HepG2 (cell line): ENCODE data around the gene LSMEM2. TPM values are rescaled to one million over a fixed set of nuclear protein-coding genes. Genes with fewer than 3 reads are reported as not detected.
A peak's percentile ranks its signal among the peaks of the same experiment; 100 is the strongest.

Source experiments
- ARID5B ChIP-seq: IDR thresholded peaks from 2 replicates; pipeline ENCODE4 v1.4.0; 2020; ENCODE audit warnings: mild to moderate bottlenecking, missing genetic modification reagents
- CAMTA2 ChIP-seq: sonication (generic); formaldehyde crosslinking; IDR thresholded peaks from 2 replicates; pipeline ENCODE4 v1.4.0; 2020; ENCODE audit warnings: mild to moderate bottlenecking, missing genetic modification reagents, borderline replicate concordance
- FLYWCH1 ChIP-seq: sonication (generic); formaldehyde crosslinking; IDR thresholded peaks from 2 replicates; pipeline ENCODE4 v1.8.1; 2023; ENCODE audit warnings: mild to moderate bottlenecking, missing genetic modification reagents
- FOSL1 ChIP-seq: sonication (generic); formaldehyde crosslinking; IDR thresholded peaks from 2 replicates; pipeline ENCODE4 v1.9.0; 2021; ENCODE audit warnings: missing genetic modification reagents, borderline replicate concordance
- GATA4 ChIP-seq: sonication (generic); IDR thresholded peaks from 2 replicates; pipeline ENCODE4 v1.6.1; 2016; ENCODE audit warnings: antibody characterized with exemption, low read depth, borderline replicate concordance
- GTF3A ChIP-seq: sonication (generic); formaldehyde crosslinking; conservative IDR thresholded peaks from 2 replicates; pipeline ENCODE4 v1.4.0; 2020; ENCODE audit warnings: mild to moderate bottlenecking, missing genetic modification reagents
- HES4 ChIP-seq: sonication (generic); formaldehyde crosslinking; IDR thresholded peaks from 2 replicates; pipeline ENCODE4 v1.9.0; 2021; ENCODE audit warnings: mild to moderate bottlenecking, missing genetic modification reagents, borderline replicate concordance
- KMT2B ChIP-seq: IDR thresholded peaks from 2 replicates; pipeline ENCODE4 v1.6.1; 2016; ENCODE audit warnings: missing genetic modification reagents, missing compliant biosample characterization
- MED13 ChIP-seq: sonication (generic); formaldehyde crosslinking; IDR thresholded peaks from 2 replicates; pipeline ENCODE4 v1.5.0; 2020; ENCODE audit warnings: missing genetic modification reagents
- RARA ChIP-seq: IDR thresholded peaks from 2 replicates; pipeline ENCODE4 v1.6.1; 2016; ENCODE audit warnings: missing genetic modification reagents, missing compliant biosample characterization
- RBM22 ChIP-seq: fragments of 200-400 bp; formaldehyde crosslinking; optimal IDR thresholded peaks from 2 replicates; pipeline ENCODE3; 2017; ENCODE audit warnings: mild to moderate bottlenecking, low read length, moderate library complexity
- SP2 ChIP-seq: sonication (generic); formaldehyde crosslinking; IDR thresholded peaks from 2 replicates; pipeline ENCODE4 v1.5.1; 2020; ENCODE audit warnings: mild to moderate bottlenecking, missing genetic modification reagents
- XBP1 ChIP-seq: sonication (generic); formaldehyde crosslinking; IDR thresholded peaks from 2 replicates; pipeline ENCODE4 v1.5.0; 2020; ENCODE audit warnings: missing genetic modification reagents
- ZFX ChIP-seq: sonication (generic); formaldehyde crosslinking; IDR thresholded peaks from 2 replicates; pipeline ENCODE4 v1.4.0; 2020; ENCODE audit warnings: mild to moderate bottlenecking, low read depth, missing genetic modification reagents, moderate library complexity
- ZNF274 ChIP-seq: sonication (generic); formaldehyde crosslinking; IDR thresholded peaks from 2 replicates; pipeline ENCODE4 v1.5.1; 2020; ENCODE audit warnings: mild to moderate bottlenecking, missing genetic modification reagents
- ZNF333 ChIP-seq: sonication (generic); formaldehyde crosslinking; IDR thresholded peaks from 2 replicates; pipeline ENCODE4 v1.4.0; 2020; ENCODE audit warnings: mild to moderate bottlenecking, missing genetic modification reagents, borderline replicate concordance
- ZNF354B ChIP-seq: sonication (generic); formaldehyde crosslinking; IDR thresholded peaks from 2 replicates; pipeline ENCODE4 v1.8.0; 2022; ENCODE audit warnings: mild to moderate bottlenecking, missing genetic modification reagents
- ZNF362 ChIP-seq: sonication (generic); formaldehyde crosslinking; IDR thresholded peaks from 2 replicates; pipeline ENCODE4 v1.4.0; 2020; ENCODE audit warnings: missing genetic modification reagents, mild to moderate bottlenecking, borderline replicate concordance
- polyA plus RNA-seq, 8 experiments: library from polyadenylated mRNA; depleted of rRNA in 3 of 8; stranded (reverse) in 7 of 8; unstranded in 1 of 8; fragments of >200 nt; fragmentation: Illumina TruSeq in 4 of 8; extraction: Trizol in 4 of 8; gene quantifications; 2 replicates each; pipeline versions ENCODE4 v1.2.1 to v1.2.3, GENCODE V29; 2011 to 2016; ENCODE audit warnings: low read depth in 4 of 8, missing spikeins in 1 of 8, mixed read lengths in 1 of 8; ENCODE audit not compliant: insufficient read depth in 1 of 8
- total RNA-seq, 5 experiments: library from RNA; depleted of rRNA; stranded (reverse); fragments of >200 nt; fragmentation: Illumina TruSeq; extraction: Trizol; gene quantifications; 2 replicates each; pipeline ENCODE4 v1.2.3, GENCODE V29; 2016; ENCODE audit warnings: low read depth in 1 of 5
- TF ChIP-seq, protein P1 (sequence below): sonication (generic); formaldehyde crosslinking; IDR thresholded peaks from 2 replicates; pipeline ENCODE4 v1.5.1; 2020; ENCODE audit warnings: missing genetic modification reagents, mild to moderate bottlenecking, borderline replicate concordance
- TF ChIP-seq, protein P2 (sequence below): sonication (generic); formaldehyde crosslinking; IDR thresholded peaks from 2 replicates; pipeline ENCODE4 v1.4.0; 2020; ENCODE audit warnings: missing genetic modification reagents

The LSMEM2 gene
- total and polyA plus RNA-seq, 2 of the 13 experiments (the other 11 are each of a cell fraction or from before 2014, with no cell fraction given) = 0.07 to 0.41 TPM

GRCh38 chr3:50321336-50322114 lies 42.6 kb downstream of the LSMEM2 start (continued):
- TF ChIP-seq, protein P1, sequence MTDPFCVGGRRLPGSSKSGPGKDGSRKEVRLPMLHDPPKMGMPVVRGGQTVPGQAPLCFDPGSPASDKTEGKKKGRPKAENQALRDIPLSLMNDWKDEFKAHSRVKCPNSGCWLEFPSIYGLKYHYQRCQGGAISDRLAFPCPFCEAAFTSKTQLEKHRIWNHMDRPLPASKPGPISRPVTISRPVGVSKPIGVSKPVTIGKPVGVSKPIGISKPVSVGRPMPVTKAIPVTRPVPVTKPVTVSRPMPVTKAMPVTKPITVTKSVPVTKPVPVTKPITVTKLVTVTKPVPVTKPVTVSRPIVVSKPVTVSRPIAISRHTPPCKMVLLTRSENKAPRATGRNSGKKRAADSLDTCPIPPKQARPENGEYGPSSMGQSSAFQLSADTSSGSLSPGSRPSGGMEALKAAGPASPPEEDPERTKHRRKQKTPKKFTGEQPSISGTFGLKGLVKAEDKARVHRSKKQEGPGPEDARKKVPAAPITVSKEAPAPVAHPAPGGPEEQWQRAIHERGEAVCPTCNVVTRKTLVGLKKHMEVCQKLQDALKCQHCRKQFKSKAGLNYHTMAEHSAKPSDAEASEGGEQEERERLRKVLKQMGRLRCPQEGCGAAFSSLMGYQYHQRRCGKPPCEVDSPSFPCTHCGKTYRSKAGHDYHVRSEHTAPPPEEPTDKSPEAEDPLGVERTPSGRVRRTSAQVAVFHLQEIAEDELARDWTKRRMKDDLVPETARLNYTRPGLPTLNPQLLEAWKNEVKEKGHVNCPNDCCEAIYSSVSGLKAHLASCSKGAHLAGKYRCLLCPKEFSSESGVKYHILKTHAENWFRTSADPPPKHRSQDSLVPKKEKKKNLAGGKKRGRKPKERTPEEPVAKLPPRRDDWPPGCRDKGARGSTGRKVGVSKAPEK (CRISPR knock-in tag) = no peak
- TF ChIP-seq ARID5B (0 out of 2 replicates have a peak, but pooled peaks have one; percentile 13), RBM22 (no peak), RARA (peak; percentile 47), SP2 (CRISPR knock-in tag) (no peak), ZNF354B (CRISPR knock-in tag) (no peak), CAMTA2 (0 out of 2 replicates have a peak, but pooled peaks have one; percentile 18), HES4 (CRISPR knock-in tag) (0 out of 2 replicates have a peak, but pooled peaks have one; percentile 44), ZFX (CRISPR knock-in tag) (peak; percentile 74), GTF3A (CRISPR knock-in tag) (no peak), ZNF362 (peak; percentile 53; the same call in 1 of the 2 replicates), KMT2B (peak; percentile 50; the same call in 1 of the 2 replicates), FLYWCH1 (peak; percentile 56; the same call in 1 of the 2 replicates), ZNF333 (no peak), FOSL1 (CRISPR knock-in tag) (no peak), ZNF274 (CRISPR knock-in tag) (0 out of 2 replicates have a peak, but pooled peaks have one; percentile 26), XBP1 (no peak), GATA4 (peak; percentile 22; the same call in 1 of the 2 replicates), MED13 (CRISPR knock-in tag) (peak; percentile 23; the same call in 1 of the 2 replicates)
- TF ChIP-seq, protein P2, sequence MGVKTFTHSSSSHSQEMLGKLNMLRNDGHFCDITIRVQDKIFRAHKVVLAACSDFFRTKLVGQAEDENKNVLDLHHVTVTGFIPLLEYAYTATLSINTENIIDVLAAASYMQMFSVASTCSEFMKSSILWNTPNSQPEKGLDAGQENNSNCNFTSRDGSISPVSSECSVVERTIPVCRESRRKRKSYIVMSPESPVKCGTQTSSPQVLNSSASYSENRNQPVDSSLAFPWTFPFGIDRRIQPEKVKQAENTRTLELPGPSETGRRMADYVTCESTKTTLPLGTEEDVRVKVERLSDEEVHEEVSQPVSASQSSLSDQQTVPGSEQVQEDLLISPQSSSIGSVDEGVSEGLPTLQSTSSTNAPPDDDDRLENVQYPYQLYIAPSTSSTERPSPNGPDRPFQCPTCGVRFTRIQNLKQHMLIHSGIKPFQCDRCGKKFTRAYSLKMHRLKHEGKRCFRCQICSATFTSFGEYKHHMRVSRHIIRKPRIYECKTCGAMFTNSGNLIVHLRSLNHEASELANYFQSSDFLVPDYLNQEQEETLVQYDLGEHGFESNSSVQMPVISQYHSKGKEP = no peak
